Hippocampal formation (tissue), 2 donors: ENCODE results near the gene FMNL1.

Source experiments
- DNase-seq, 2 donors: peaks; one replicate each; lab custom pipeline; 2025; lab: John Stamatoyannopoulos, UW

FMNL1 gene

GRCh38 chr17:45282683-45283644 is 61.3 kb downstream of the FMNL1 start:
- DNase-seq = no peak

GRCh38 chr17:45283711-45284110 is 62.0 kb downstream of the FMNL1 start:
- DNase-seq = no peak

GRCh38 chr17:45284176-45285140 is 62.8 kb downstream of the FMNL1 start:
- DNase-seq = no peak

- DNase-seq = no peak
Measured at GRCh38 chr17:45286286-45286685, 64.6 kb downstream of the FMNL1 start.

GRCh38 chr17:45287526-45288500 is 66.1 kb downstream of the FMNL1 start:
- DNase-seq = no peak

- DNase-seq = peak in 1 of 2 donors; percentile 13
Measured at GRCh38 chr17:45288825-45289224, 67.1 kb downstream of the FMNL1 start.

GRCh38 chr17:45289301-45290268 is 67.9 kb downstream of the FMNL1 start:
- DNase-seq = no peak

GRCh38 chr17:45290269-45290765 is 68.6 kb downstream of the FMNL1 start:
- no peak for DNase-seq

- peak; percentile 32 to 67 for DNase-seq
Measured at GRCh38 chr17:45291171-45291805, 69.6 kb downstream of the FMNL1 start.

- DNase-seq = no peak
Measured at GRCh38 chr17:45292696-45293412, 71.2 kb downstream of the FMNL1 start.

GRCh38 chr17:45293413-45294211 is 71.9 kb downstream of the FMNL1 start:
- peak; percentile 36 to 68 for DNase-seq

- no peak for DNase-seq
Measured at GRCh38 chr17:45294506-45294905, 72.8 kb downstream of the FMNL1 start.

GRCh38 chr17:45296003-45296832 is 74.5 kb downstream of the FMNL1 start:
- DNase-seq = peak in 1 of 2 donors; percentile 36

GRCh38 chr17:45296833-45297124 is 75.1 kb downstream of the FMNL1 start:
- no peak for DNase-seq
